HFFc6 (cell line): ENCODE results near the gene TUB. TPM values are rescaled to one million over a fixed set of nuclear protein-coding genes. Genes with fewer than 3 reads are reported as not detected.

Source experiments
- DNase-seq: peaks from one replicate; pipeline ENCODE4 v3.0.0-alpha.2; 2018
- H3K27ac Mint-ChIP-seq: 2 replicates; pipeline ENCODE4 v1.8.0; 2020; ENCODE audit warnings: mild to moderate bottlenecking, mixed read lengths
- H3K27me3 Mint-ChIP-seq: 2 replicates; pipeline ENCODE4 v1.8.0; 2021; ENCODE audit warnings: mild to moderate bottlenecking, moderate library complexity, mixed read lengths; ENCODE audit not compliant: insufficient read depth
- H3K36me3 Mint-ChIP-seq: 2 replicates; pipeline ENCODE4 v1.8.0; 2021; ENCODE audit warnings: low read depth, mixed read lengths
- H3K4me1 Mint-ChIP-seq: 2 replicates; pipeline ENCODE4 v1.8.0; 2020; ENCODE audit warnings: low read depth, mixed read lengths
- H3K4me3 Mint-ChIP-seq: 2 replicates; pipeline ENCODE4 v1.8.0; 2020; ENCODE audit warnings: mild to moderate bottlenecking, moderate library complexity, mixed read lengths
- H3K9me3 Mint-ChIP-seq: 2 replicates; pipeline ENCODE4 v1.8.0; 2020; ENCODE audit warnings: mild to moderate bottlenecking, mixed read lengths
- total RNA-seq, 6 experiments: library from RNA; stranded (reverse); fragmentation: NEBNext Ultra II Directional; extraction: Animal tissue kit (Norgen Biotek cat#: 25700); gene quantifications; 2 replicates in 1 of 6; 3 replicates in 5 of 6; pipeline ENCODE4 v1.2.3, GENCODE V29; 2021
- TF ChIP-seq, protein P1 (sequence below): fragments of 200-600 bp; sonication (generic); IDR thresholded peaks from 2 replicates; pipeline ENCODE4 v1.5.0; 2021; ENCODE audit warnings: antibody characterized with exemption, mild to moderate bottlenecking

The TUB gene
- total RNA-seq, 6 experiments from 2014 or later: 1.7 to 10.1 (median 1.8) TPM

DNA sequence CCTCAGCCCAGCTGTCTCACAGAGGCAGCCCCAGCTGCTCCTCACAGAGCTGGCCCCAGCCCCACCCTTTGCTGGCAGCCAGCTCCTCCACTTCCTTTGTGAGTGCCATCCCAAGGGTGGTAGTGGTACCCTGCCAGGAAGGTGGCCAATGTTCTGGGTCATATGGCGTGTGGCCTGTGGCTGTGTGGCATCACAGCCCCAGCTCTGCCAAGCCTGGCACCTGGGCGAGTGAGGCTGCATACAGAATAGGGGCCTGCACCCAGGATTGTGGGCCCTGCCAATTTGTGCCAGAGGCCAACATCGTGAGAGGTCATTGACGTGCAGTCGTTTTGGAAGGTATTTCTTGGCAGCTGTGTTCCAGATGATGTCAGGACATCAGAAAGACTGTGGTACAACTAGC lies 10.7 kb downstream of the TUB start:
- Mint-ChIP-seq H3K27ac (no peak overlapping the region), H3K4me1 (peaks cover 8% of the 10 kb centered on the region), H3K36me3 (no peaks in the 10 kb centered on the region), H3K4me3 (no peak overlapping the region), H3K27me3 (peaks cover 5% of the 10 kb centered on the region; the same call in 1 of the 2 replicates), H3K9me3 (no peaks in the 10 kb centered on the region)
- DNase-seq: no peak
- TF ChIP-seq, protein P1, sequence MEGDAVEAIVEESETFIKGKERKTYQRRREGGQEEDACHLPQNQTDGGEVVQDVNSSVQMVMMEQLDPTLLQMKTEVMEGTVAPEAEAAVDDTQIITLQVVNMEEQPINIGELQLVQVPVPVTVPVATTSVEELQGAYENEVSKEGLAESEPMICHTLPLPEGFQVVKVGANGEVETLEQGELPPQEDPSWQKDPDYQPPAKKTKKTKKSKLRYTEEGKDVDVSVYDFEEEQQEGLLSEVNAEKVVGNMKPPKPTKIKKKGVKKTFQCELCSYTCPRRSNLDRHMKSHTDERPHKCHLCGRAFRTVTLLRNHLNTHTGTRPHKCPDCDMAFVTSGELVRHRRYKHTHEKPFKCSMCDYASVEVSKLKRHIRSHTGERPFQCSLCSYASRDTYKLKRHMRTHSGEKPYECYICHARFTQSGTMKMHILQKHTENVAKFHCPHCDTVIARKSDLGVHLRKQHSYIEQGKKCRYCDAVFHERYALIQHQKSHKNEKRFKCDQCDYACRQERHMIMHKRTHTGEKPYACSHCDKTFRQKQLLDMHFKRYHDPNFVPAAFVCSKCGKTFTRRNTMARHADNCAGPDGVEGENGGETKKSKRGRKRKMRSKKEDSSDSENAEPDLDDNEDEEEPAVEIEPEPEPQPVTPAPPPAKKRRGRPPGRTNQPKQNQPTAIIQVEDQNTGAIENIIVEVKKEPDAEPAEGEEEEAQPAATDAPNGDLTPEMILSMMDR: no peak

DNA sequence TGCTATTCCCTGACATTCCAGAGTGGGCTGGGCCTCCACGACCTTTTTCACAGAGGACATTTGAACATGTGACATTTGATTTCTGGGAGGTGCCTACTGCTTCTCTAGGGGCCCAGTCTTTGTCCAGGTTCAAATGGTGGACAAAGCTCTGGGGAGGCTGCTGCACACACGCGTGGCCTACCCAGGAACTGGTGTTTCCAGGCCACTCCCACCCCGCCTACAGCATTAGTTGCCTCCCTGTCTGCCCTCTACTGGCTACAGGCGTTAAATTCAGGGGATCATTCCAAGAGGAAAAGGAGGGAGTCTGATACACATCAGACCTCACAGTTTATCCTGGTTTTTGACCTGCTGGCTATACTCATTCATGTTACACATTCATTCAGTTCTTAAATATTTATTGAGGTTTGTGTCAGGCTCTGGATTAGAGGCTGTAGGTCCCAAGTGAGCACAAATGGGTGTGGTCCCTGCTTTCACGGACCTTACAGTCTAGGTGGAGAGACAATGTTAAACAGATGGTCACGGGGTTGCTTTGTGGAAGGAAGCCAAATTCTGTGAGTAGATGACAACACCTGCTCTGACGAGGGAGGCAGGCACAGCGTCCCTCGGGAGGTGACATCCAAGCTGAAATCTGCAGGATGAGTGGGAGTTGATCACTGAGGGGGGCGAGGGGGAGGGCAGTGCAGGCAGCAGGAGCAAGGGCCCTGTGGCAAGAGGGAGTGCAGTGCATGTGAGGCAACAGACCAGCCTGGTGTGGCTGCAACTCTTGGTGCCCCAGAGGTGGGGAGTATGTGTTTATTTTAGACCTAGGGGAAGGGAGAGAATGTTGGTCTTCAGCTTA lies 11.8 kb downstream of the TUB start:
- TF ChIP-seq, protein P1: peak; percentile 80
- Mint-ChIP-seq H3K36me3 (no peaks in the 10 kb centered on the region), H3K9me3 (no peaks in the 10 kb centered on the region), H3K27ac (no peak overlapping the region), H3K4me1 (peaks cover 13% of the 10 kb centered on the region), H3K4me3 (no peak overlapping the region), H3K27me3 (peaks cover 5% of the 10 kb centered on the region; the same call in 1 of the 2 replicates)
- DNase-seq: peak; percentile 69

DNA sequence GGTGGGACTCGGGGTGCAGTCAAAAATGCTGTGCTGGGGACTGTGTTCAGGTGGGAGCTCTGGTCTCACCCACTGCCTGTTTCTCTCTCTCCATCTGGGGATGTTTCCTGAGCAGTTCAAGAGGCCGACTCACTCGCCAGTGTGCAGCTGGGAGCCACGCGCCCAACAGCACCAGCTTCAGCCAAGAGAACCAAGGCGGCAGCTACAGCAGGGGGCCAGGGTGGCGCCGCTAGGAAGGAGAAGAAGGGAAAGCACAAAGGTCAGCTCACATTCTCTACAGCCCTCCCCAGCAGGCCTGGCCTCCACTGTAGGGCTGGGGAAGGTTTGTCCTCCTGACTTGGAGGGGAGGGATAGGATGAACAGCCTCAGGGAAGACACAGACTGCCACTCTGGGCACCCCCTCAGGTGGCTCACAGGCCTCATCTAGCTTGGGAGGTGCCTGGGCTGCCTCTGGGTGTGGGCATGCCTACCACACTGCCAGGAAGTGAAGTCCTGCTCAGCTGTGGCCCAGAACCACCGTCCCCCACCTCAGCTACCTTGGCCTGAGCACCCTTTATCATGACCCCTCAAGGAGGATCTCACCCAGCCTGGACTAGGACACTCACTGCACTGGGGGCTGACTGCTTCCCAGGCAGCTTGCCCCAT lies 13.0 kb downstream of the TUB start:
- H3K4me1 Mint-ChIP-seq: peaks cover 26% of the 10 kb centered on the region
- H3K4me3 Mint-ChIP-seq: no peak overlapping the region
- H3K9me3 Mint-ChIP-seq: no peaks in the 10 kb centered on the region
- TF ChIP-seq, protein P1: no peak
- H3K36me3 Mint-ChIP-seq: no peaks in the 10 kb centered on the region
- peaks cover 2% of the 10 kb centered on the region; the same call in 1 of the 2 replicates for H3K27me3 Mint-ChIP-seq
- DNase-seq: no peak
- no peak overlapping the region for H3K27ac Mint-ChIP-seq

DNA sequence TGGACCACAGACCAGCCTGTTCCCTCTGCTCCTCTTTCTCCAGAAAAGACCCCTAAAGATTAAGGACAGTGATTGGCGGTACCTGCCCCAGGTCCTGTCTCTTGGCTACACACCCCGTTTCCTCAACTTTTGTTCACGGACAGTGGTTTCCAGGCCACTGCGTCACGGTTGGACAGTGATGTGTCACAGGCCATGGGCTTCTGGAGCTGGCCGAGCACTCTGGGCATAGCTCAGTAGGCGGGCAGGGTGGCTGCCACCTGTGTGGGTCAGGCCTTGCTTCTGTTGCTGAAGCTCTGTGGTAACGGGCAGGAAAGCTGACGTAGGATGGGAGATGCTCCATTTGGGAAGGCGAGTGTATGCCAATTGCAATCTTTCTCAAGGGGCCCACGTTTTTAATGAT lies 13.6 kb downstream of the TUB start:
- no peak for DNase-seq
- Mint-ChIP-seq H3K27me3 (peaks cover 2% of the 10 kb centered on the region; the same call in 1 of the 2 replicates), H3K9me3 (no peaks in the 10 kb centered on the region), H3K27ac (no peak overlapping the region), H3K36me3 (no peaks in the 10 kb centered on the region), H3K4me3 (no peak overlapping the region), H3K4me1 (peaks cover 31% of the 10 kb centered on the region)
- TF ChIP-seq, protein P1: no peak

DNA sequence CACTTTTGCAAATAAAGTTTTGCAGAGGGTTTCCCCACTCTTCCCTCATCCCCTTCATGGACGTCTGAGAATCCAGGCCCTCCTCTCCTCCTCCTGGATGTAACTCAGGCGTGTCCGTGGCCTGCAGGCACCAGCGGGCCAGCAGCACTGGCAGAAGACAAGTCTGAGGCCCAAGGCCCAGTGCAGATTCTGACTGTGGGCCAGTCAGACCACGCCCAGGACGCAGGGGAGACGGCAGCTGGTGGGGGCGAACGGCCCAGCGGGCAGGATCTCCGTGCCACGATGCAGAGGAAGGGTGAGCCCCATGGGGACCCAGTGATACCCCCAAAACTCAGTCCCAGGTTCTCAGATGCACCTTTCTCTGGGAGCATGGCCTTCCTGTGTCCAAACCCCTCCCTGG lies 14.4 kb downstream of the TUB start:
- H3K27me3 Mint-ChIP-seq: peaks cover 2% of the 10 kb centered on the region; the same call in 1 of the 2 replicates
- DNase-seq: no peak
- H3K4me3 Mint-ChIP-seq: no peak overlapping the region
- TF ChIP-seq, protein P1: no peak
- H3K9me3 Mint-ChIP-seq: no peaks in the 10 kb centered on the region
- peaks cover 31% of the 10 kb centered on the region for H3K4me1 Mint-ChIP-seq
- H3K27ac Mint-ChIP-seq: no peak overlapping the region
- no peaks in the 10 kb centered on the region for H3K36me3 Mint-ChIP-seq
